ENCODE measurements around the gene FAM131A.

GRCh38 chr3:184351511-184352148, 14.2 kb downstream of the FAM131A start:
- TF ChIP-seq CTCF (IDR thresholded peaks at IDR 0.05): no peak
- TF ChIP-seq POLR2A (IDR thresholded peaks at IDR 0.05): no peak
- TF ChIP-seq POLR2AphosphoS5 (IDR thresholded peaks at IDR 0.05; ENCODE audit: insufficient read depth in 1 of 2, low read depth in 1 of 2): no peak
